ENCODE results near the gene CSGALNACT2. TPM values are rescaled to one million over a fixed set of nuclear protein-coding genes. Genes with fewer than 3 reads are reported as not detected.
A peak's percentile ranks its signal among the peaks of the same experiment; 100 is the strongest.

Gene CSGALNACT2
- total and polyA plus RNA-seq, 7 experiments from 2014 or later, result 19.0 to 57.5 (median 50.4) TPM

DNA sequence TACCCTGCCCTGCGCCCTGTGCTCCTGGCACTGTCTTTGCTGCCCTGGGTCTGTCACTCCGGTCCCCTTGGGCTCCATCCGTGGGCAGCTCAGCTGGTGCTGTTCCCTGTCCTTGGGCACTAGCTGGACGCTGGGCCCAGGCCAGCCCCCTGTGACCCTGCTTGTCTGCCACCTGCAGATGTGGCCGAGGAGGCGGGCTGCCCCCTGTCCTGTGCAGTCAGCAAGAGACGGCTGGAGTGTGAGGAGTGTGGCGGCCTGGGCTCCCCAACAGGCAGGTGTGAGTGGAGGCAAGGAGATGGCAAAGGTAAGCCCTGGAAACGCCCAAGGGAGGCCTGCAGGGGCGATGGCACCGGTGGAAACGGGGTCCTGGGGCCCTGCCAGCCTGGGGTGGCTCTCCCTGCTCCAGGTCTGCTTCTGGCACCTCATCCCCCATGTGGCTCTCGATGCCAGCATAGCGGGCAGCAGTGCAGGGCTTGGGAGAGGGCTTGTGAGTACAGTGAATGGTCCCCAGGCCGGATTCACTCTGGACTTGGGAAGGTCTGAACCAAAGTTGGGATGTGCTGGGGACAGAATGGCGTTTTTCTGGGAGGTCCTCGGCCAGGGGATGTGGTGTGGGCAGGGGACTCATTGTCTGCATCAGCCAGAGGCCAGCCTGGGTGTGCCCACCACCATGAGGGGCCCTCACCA is 26.2 kb upstream of the CSGALNACT2 start:
- Mint-ChIP-seq H3K27ac (no peak overlapping the region), H3K36me3 (no peaks in the 10 kb centered on the region), H3K27me3 (no peaks in the 10 kb centered on the region), H3K4me1 (peaks cover 0 to 10% (median 0%) of the 10 kb centered on the region in 7 donors), H3K9me3 (no peaks in the 10 kb centered on the region), H3K4me3 (no peak overlapping the region)
- Histone ChIP-seq H3K36me3 (ENCODE audit: control insufficient read depth in 2 of 3, insufficient read depth in 3 of 3, low read length in 3 of 3) (no peaks in the 10 kb centered on the region), H3K4me1 (ENCODE audit: control insufficient read depth in 2 of 2, insufficient read depth in 2 of 2, low read length in 2 of 2) (no peaks in the 10 kb centered on the region), H3K4me3 (ENCODE audit: low read length) (no peak overlapping the region), H3K27ac (ENCODE audit: low read depth, low read length) (no peak overlapping the region), H3K27me3 (ENCODE audit: control insufficient read depth in 2 of 2, insufficient read depth in 2 of 2, low read length in 2 of 2) (no peaks in the 10 kb centered on the region), H3K9me3 (ENCODE audit: control insufficient read depth in 2 of 3, low read length in 3 of 3) (no peaks in the 10 kb centered on the region)
- POLR2A ChIA-PET, result no interaction called here
- DNase-seq (no peak), ATAC-seq (no peak)
- CTCF ChIA-PET, result no interaction called here
- intact Hi-C loops (cut with micrococcal nuclease), result no loop called here

DNA sequence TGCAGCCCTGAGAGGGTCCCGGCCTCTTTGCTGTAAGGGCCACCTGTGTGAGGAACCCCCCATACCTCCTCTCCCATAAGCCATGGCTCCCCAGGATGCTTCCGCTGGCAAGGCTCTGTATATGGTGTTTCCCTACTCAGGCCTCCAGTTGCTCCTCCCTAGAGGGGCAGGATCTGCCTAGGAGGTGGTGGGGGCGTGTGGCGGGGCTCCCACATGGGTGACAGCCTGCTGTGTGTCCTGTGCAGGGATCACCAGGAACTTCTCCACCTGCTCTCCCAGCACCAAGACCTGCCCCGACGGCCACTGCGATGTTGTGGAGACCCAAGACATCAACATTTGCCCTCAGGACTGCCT is 25.7 kb upstream of the CSGALNACT2 start:
- Mint-ChIP-seq H3K4me1 (peaks cover 0 to 9% (median 0%) of the 10 kb centered on the region in 7 donors), H3K36me3 (no peaks in the 10 kb centered on the region), H3K27me3 (no peaks in the 10 kb centered on the region), H3K4me3 (no peak overlapping the region), H3K9me3 (no peaks in the 10 kb centered on the region), H3K27ac (no peak overlapping the region)
- ATAC-seq (no peak), DNase-seq (no peak)
- POLR2A ChIA-PET, result no interaction called here
- Histone ChIP-seq H3K27ac (ENCODE audit: low read depth, low read length) (no peak overlapping the region), H3K4me3 (ENCODE audit: low read length) (no peak overlapping the region), H3K9me3 (ENCODE audit: control insufficient read depth in 2 of 3, low read length in 3 of 3) (no peaks in the 10 kb centered on the region), H3K4me1 (ENCODE audit: control insufficient read depth in 2 of 2, insufficient read depth in 2 of 2, low read length in 2 of 2) (no peaks in the 10 kb centered on the region), H3K27me3 (ENCODE audit: control insufficient read depth in 2 of 2, insufficient read depth in 2 of 2, low read length in 2 of 2) (no peaks in the 10 kb centered on the region), H3K36me3 (ENCODE audit: control insufficient read depth in 2 of 3, insufficient read depth in 3 of 3, low read length in 3 of 3) (no peaks in the 10 kb centered on the region)
- intact Hi-C loops (cut with micrococcal nuclease), result no loop called here
- CTCF ChIA-PET, result no interaction called here

DNA sequence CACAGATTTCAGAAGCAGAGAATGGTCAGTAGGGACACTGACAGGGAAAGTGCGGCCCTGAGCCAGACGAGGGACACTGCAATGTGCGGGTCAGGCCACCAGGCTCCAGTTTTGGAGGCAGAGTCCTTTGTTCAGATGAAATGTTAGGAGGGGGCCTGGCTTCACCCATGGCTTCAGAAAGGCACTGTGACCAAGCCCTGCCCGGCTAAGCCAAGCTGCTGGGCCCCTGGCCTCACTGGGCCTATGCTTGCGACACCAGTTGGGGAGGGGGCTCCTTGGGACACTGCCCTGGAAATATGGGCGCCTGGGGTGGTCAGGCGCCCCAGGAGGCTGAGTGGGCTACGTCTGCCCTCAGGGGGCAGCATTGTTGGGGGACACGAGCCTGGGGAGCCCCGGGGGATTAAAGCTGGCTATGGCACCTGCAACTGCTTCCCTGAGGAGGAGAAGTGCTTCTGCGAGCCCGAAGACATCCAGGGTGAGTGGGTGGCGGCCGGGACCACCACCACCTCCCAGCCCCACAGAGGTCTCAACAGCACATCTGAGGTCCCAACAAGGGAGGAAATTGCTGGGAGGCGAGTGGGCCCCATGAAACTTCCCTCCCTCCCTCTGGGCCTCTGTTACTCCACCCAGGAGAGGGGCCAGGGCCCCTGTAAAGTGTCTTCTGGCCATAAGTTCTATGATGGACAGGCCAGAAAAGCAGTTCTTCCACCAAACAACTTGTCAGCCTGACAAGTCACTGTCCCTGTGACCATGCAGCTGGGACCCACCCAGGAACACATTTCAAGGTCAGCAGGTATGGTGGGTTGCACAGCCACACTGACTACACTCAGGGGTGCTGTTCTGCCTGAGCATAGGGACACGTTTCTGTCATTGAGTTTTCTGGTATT is 24.8 kb upstream of the CSGALNACT2 start:
- H3K9me3 Mint-ChIP-seq, result no peaks in the 10 kb centered on the region
- no peaks in the 10 kb centered on the region for H3K27me3 Mint-ChIP-seq
- ChIA-PET POLR2A (no interaction called here), CTCF (no interaction called here)
- H3K4me1 ChIP-seq (ENCODE audit: control insufficient read depth in 2 of 2, insufficient read depth in 2 of 2, low read length in 2 of 2), result no peaks in the 10 kb centered on the region
- H3K27ac ChIP-seq (ENCODE audit: low read depth, low read length), result no peak overlapping the region
- H3K9me3 ChIP-seq (ENCODE audit: control insufficient read depth in 2 of 3, low read length in 3 of 3), result no peaks in the 10 kb centered on the region
- H3K36me3 ChIP-seq (ENCODE audit: control insufficient read depth in 2 of 3, insufficient read depth in 3 of 3, low read length in 3 of 3), result no peaks in the 10 kb centered on the region
- H3K36me3 Mint-ChIP-seq, result no peaks in the 10 kb centered on the region
- H3K4me3 Mint-ChIP-seq, result no peak overlapping the region
- no peak overlapping the region for H3K27ac Mint-ChIP-seq
- H3K4me3 ChIP-seq (ENCODE audit: low read length), result no peak overlapping the region
- DNase-seq (no peak), ATAC-seq (no peak)
- no peaks in the 10 kb centered on the region for H3K27me3 ChIP-seq (ENCODE audit: control insufficient read depth in 2 of 2, insufficient read depth in 2 of 2, low read length in 2 of 2)
- peaks cover 0 to 7% (median 0%) of the 10 kb centered on the region in 7 donors for H3K4me1 Mint-ChIP-seq
- intact Hi-C loops (cut with micrococcal nuclease), result no loop called here

DNA sequence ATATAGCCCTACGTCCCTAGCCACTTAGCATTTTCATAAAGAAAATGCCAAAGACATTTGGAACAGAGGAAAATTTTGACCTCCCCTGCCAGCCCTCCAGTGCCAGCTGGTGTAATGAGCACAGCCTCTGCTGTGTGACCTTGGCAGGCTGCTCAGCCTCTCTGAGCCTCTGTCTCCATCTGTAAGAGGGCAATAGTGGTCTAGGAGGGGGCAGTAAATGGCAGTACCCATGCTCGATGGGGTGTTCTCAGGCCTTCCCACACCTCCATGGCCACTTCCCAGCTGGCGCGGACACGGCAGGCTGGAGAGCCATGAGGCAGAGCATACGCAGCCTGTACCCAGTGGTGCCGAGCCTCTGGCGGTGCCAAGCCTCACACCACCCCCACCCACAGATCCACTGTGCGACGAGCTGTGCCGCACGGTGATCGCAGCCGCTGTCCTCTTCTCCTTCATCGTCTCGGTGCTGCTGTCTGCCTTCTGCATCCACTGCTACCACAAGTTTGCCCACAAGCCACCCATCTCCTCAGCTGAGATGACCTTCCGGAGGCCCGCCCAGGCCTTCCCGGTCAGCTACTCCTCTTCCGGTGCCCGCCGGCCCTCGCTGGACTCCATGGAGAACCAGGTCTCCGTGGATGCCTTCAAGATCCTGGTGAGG is 24.0 kb upstream of the CSGALNACT2 start:
- H3K27ac Mint-ChIP-seq, result no peak overlapping the region
- H3K4me1 Mint-ChIP-seq, result peaks cover 0 to 12% (median 0%) of the 10 kb centered on the region in 7 donors
- Histone ChIP-seq H3K27ac (ENCODE audit: low read depth, low read length) (no peak overlapping the region), H3K36me3 (ENCODE audit: control insufficient read depth in 2 of 3, insufficient read depth in 3 of 3, low read length in 3 of 3) (no peaks in the 10 kb centered on the region), H3K9me3 (ENCODE audit: control insufficient read depth in 2 of 3, low read length in 3 of 3) (no peaks in the 10 kb centered on the region), H3K27me3 (ENCODE audit: control insufficient read depth in 2 of 2, insufficient read depth in 2 of 2, low read length in 2 of 2) (no peaks in the 10 kb centered on the region), H3K4me1 (ENCODE audit: control insufficient read depth in 2 of 2, insufficient read depth in 2 of 2, low read length in 2 of 2) (no peaks in the 10 kb centered on the region), H3K4me3 (ENCODE audit: low read length) (no peak overlapping the region)
- ChIA-PET POLR2A (no interaction called here), CTCF (no interaction called here)
- intact Hi-C loops (cut with micrococcal nuclease), result no loop called here
- no peak overlapping the region for H3K4me3 Mint-ChIP-seq
- H3K27me3 Mint-ChIP-seq, result no peaks in the 10 kb centered on the region
- no peaks in the 10 kb centered on the region for H3K36me3 Mint-ChIP-seq
- no peak for DNase-seq
- H3K9me3 Mint-ChIP-seq, result no peaks in the 10 kb centered on the region
- no peak for ATAC-seq

DNA sequence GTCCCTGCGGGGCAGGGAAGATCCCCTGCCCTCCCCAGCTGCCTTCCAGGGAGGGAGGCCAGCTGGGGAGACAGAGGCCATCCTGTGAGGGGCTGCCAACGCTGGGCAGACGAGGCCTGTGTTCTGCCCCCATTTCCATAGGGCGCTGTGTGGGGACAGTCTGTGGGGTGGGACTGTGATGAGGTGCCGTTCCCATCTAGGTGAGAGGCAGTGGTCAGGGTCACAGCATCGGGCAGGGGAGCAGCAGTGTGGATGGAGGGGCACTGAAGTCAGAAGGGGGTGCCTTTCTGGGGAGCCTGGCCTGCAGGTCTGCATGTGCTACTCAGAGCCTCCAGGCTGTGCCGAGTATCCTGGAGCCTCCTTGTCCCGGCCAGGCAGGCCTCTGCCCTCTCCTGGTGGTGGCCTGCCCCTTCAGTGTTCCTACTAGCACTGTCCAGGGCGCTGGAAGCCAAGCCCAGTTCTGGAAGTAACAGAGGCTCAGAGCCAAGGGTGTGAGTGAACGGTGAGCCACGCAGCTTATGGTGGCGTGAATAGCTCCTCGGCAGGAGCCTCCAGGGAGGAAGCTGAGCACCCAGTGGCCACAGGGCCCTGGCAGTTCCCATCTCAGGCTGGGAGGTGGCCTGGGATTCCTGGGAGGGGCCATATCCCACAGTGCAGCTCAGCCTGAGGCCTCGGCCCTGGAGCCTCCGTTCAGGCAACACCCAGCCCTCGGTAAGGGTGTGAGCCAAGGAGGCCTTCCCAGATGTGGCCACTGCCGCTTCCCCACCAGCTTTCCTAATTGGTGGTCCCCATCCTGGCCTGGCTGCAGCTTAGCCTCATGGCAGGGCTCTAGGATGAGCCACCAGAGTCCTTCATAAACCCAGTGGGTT is 23.3 kb upstream of the CSGALNACT2 start:
- CTCF ChIA-PET, result no interaction called here
- intact Hi-C loops (cut with micrococcal nuclease), result no loop called here
- no peak overlapping the region for H3K27ac Mint-ChIP-seq

DNA sequence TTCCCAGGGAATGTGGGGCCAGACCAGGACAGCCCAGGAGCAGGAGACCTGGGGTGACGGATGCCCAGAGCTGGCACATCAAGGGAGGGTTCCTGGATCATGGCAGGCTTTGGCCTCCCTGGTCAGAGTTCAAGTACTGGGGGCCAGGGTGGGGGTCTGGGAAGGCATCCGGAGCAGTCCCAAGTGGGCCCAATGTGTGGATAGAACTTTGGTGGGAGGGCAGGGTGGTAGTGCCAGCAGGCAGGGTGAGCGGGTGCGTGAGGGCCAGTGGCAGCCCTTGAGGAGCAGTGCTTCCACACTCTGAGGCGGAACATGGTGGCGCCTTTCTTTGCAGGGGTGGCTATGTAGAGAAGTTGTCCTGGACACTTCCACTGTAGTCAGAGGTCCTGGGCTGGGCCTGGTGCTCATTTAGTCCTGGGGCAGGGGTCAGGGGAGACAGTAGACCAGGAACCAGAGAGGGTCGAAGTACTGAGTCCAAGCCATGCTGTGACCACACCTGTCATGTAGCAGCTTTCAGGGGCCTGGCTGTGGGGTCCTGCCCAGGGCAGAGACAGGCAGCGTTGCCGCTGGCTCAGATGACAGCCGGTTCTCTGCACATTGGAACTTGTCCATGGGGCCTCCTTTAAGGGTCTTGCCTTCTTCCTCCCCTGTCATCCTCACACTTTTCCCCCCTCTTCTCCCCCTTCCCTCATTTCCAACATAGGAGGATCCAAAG is 22.2 kb upstream of the CSGALNACT2 start:
- Mint-ChIP-seq H3K4me1 (peaks cover 8 to 22% (median 10%) of the 10 kb centered on the region in 7 donors), H3K27me3 (no peaks in the 10 kb centered on the region), H3K9me3 (no peaks in the 10 kb centered on the region), H3K36me3 (no peaks in the 10 kb centered on the region), H3K27ac (peak overlapping the region in 1 of 9 donors; percentile 21), H3K4me3 (no peak overlapping the region)
- H3K27ac ChIP-seq (ENCODE audit: low read depth, low read length), result no peak overlapping the region
- no peak overlapping the region for H3K4me3 ChIP-seq (ENCODE audit: low read length)
- CTCF ChIA-PET, result no interaction called here
- ATAC-seq, result no peak
- POLR2A ChIA-PET, result no interaction called here
- H3K9me3 ChIP-seq (ENCODE audit: control insufficient read depth in 2 of 3, low read length in 3 of 3), result no peaks in the 10 kb centered on the region
- peaks cover 7 to 10% of the 10 kb centered on the region in 2 donors for H3K4me1 ChIP-seq (ENCODE audit: control insufficient read depth in 2 of 2, insufficient read depth in 2 of 2, low read length in 2 of 2)
- no peaks in the 10 kb centered on the region for H3K36me3 ChIP-seq (ENCODE audit: control insufficient read depth in 2 of 3, insufficient read depth in 3 of 3, low read length in 3 of 3)
- H3K27me3 ChIP-seq (ENCODE audit: control insufficient read depth in 2 of 2, insufficient read depth in 2 of 2, low read length in 2 of 2), result no peaks in the 10 kb centered on the region
- intact Hi-C loops (cut with micrococcal nuclease), result loop anchor here in 1 of 2 donors (1.0 kb wide), 1 partner anchor 31 kb away; no protein-coding TSS in a partner anchor
- no peak for DNase-seq

More for the DNA sequence above, 23.3 kb upstream of the CSGALNACT2 start:
- H3K9me3 Mint-ChIP-seq, result no peaks in the 10 kb centered on the region
- POLR2A ChIA-PET, result no interaction called here
- Histone ChIP-seq H3K27ac (ENCODE audit: low read depth, low read length) (no peak overlapping the region), H3K36me3 (ENCODE audit: control insufficient read depth in 2 of 3, insufficient read depth in 3 of 3, low read length in 3 of 3) (no peaks in the 10 kb centered on the region), H3K4me3 (ENCODE audit: low read length) (no peak overlapping the region), H3K4me1 (ENCODE audit: control insufficient read depth in 2 of 2, insufficient read depth in 2 of 2, low read length in 2 of 2) (no peaks in the 10 kb centered on the region), H3K9me3 (ENCODE audit: control insufficient read depth in 2 of 3, low read length in 3 of 3) (no peaks in the 10 kb centered on the region), H3K27me3 (ENCODE audit: control insufficient read depth in 2 of 2, insufficient read depth in 2 of 2, low read length in 2 of 2) (no peaks in the 10 kb centered on the region)
- H3K27me3 Mint-ChIP-seq, result no peaks in the 10 kb centered on the region
- H3K4me3 Mint-ChIP-seq, result no peak overlapping the region
- DNase-seq, result no peak
- ATAC-seq, result no peak
- peaks cover 0 to 17% (median 0%) of the 10 kb centered on the region in 7 donors for H3K4me1 Mint-ChIP-seq
- no peaks in the 10 kb centered on the region for H3K36me3 Mint-ChIP-seq
